SK-N-MC (cell line): Measurements from ENCODE around the gene ITGA4.

Experiments used
- EZH2 ChIP-seq: fragments of 200-600 bp; sonication (generic); IDR thresholded peaks from one replicate; pipeline ENCODE4 v1.6.1; 2017; ENCODE audit warnings: antibody characterized with exemption
- FOXP2 ChIP-seq: optimal IDR thresholded peaks from 2 replicates; pipeline ENCODE3; 2011; ENCODE audit warnings: mild to moderate bottlenecking, moderate library complexity; ENCODE audit not compliant: insufficient read depth; ENCODE audit errors: extremely low read length, control extremely low read depth
- POLR2AphosphoS5 ChIP-seq: IDR thresholded peaks from 2 replicates; pipeline ENCODE4 v1.6.1; 2012; ENCODE audit warnings: mild to moderate bottlenecking, low read depth, low read length, borderline replicate concordance

GRCh38 chr2:181471226-181471625, 14.0 kb downstream of the ITGA4 start:
- no peak for TF ChIP-seq EZH2
- no peak for TF ChIP-seq POLR2AphosphoS5
- no peak for TF ChIP-seq FOXP2
